Gastroesophageal sphincter (tissue), 4 donors: ENCODE data around the gene MAP1LC3A. TPM values are rescaled to one million over a fixed set of nuclear protein-coding genes. Genes with fewer than 3 reads are reported as not detected.

Experiments
- ATAC-seq: fragments of 150-250 bp; one replicate; pipeline ENCODE4 v1.9.1; 2016; ENCODE audit warnings: mild to moderate bottlenecking, moderate library complexity
- H3K27ac ChIP-seq, 4 donors: fragments of 200-600 bp; sonication (generic) in 3 of 4; 1 replicate in 3 of 4; 2 replicates in 1 of 4; pipeline ENCODE4 v1.5.1; 2016 to 2019
- H3K27me3 ChIP-seq: fragments of 200-600 bp; sonication (generic); one replicate; pipeline ENCODE4 v1.5.1; 2019
- H3K36me3 ChIP-seq, 2 donors: fragments of 200-600 bp; sonication (generic); one replicate each; pipeline ENCODE4 v1.5.1; 2019; ENCODE audit warnings: control low read depth in 1 of 2
- H3K4me1 ChIP-seq, 3 donors: fragments of 200-600 bp; sonication (generic); 1 replicate in 2 of 3; 2 replicates in 1 of 3; pipeline ENCODE4 v1.5.1; 2016 to 2019; ENCODE audit warnings: control low read depth in 2 of 3
- H3K4me3 ChIP-seq, 2 donors: fragments of 200-600 bp; sonication (generic); one replicate each; pipeline ENCODE4 v1.5.1; 2019; ENCODE audit warnings: mild to moderate bottlenecking in 1 of 2, moderate library complexity in 1 of 2
- H3K9me3 ChIP-seq, 3 donors: fragments of 200-600 bp; sonication (generic); one replicate each; pipeline ENCODE4 v1.5.1; 2017 to 2019; ENCODE audit warnings: control low read depth in 2 of 3
- CTCF ChIP-seq, 4 experiments: fragments of 200-600 bp in 2 of 4; fragments of 450-650 bp in 2 of 4; sonication (generic) in 1 of 4; IDR thresholded peaks; one replicate each; pipeline ENCODE4 v1.5.1; 2017 to 2019; ENCODE audit warnings: antibody characterized with exemption in 4 of 4, mild to moderate bottlenecking in 2 of 4, moderate library complexity in 2 of 4
- EP300 ChIP-seq: sonication (generic); formaldehyde crosslinking; IDR thresholded peaks from one replicate; pipeline ENCODE4 v1.6.1; 2017; ENCODE audit warnings: antibody characterized with exemption, mild to moderate bottlenecking
- POLR2A ChIP-seq, 2 donors: fragments of 450-650 bp; IDR thresholded peaks; one replicate each; pipeline ENCODE4 v1.6.1; 2017; ENCODE audit warnings: antibody characterized with exemption in 2 of 2, mild to moderate bottlenecking in 2 of 2, moderate library complexity in 1 of 2
- POLR2AphosphoS5 ChIP-seq: sonication (generic); formaldehyde crosslinking; IDR thresholded peaks from one replicate; pipeline ENCODE4 v1.6.1; 2017; ENCODE audit warnings: antibody characterized with exemption
- WGBS, 2 donors: methylation state at CpG; one replicate each; pipeline ENCODE4 v1.1.5; 2018; ENCODE audit warnings: low coverage in 1 of 2; 5-methylcytosine and 5-hydroxymethylcytosine counted together
- total RNA-seq, 4 donors: library from RNA; depleted of rRNA; stranded (reverse); fragments of >200 nt; gene quantifications; one replicate each; pipeline ENCODE4 v1.1.0, GENCODE V29; 2016

The MAP1LC3A gene
- total RNA-seq, 4 donors from 2014 or later = 96.0 to 134 (median 115) TPM

GRCh38 chr20:34543463-34544056, 15.0 kb upstream of the MAP1LC3A start:
- Histone ChIP-seq H3K27ac (no peak overlapping the region), H3K27me3 (no peaks in the 10 kb centered on the region), H3K4me1 (peaks cover 0 to 6% (median 0%) of the 10 kb centered on the region in 3 donors), H3K36me3 (peaks cover 0 to 41% of the 10 kb centered on the region in 2 donors), H3K9me3 (no peaks in the 10 kb centered on the region), H3K4me3 (no peak overlapping the region)
- no peak for TF ChIP-seq POLR2AphosphoS5
- TF ChIP-seq CTCF (IDR thresholded peaks at IDR 0.05) = no peak
- no peak for TF ChIP-seq POLR2A (IDR thresholded peaks at IDR 0.05)
- no peak for TF ChIP-seq EP300
- WGBS, 2 donors = 61 to 88% methylated on average over 4 of the region's 12 CpGs
- ATAC-seq = no peak

- Histone ChIP-seq H3K27ac (no peak overlapping the region), H3K4me3 (no peak overlapping the region)
- no peak for ATAC-seq
Observed at GRCh38 chr20:34544109-34544796, 14.3 kb upstream of the MAP1LC3A start.

GRCh38 chr20:34546751-34547181, 11.8 kb upstream of the MAP1LC3A start:
- ATAC-seq = no peak
- Histone ChIP-seq H3K27ac (no peak overlapping the region), H3K27me3 (no peaks in the 10 kb centered on the region), H3K36me3 (peaks cover 0 to 9% of the 10 kb centered on the region in 2 donors), H3K4me3 (no peak overlapping the region), H3K9me3 (no peaks in the 10 kb centered on the region), H3K4me1 (peaks cover 0 to 6% (median 0%) of the 10 kb centered on the region in 3 donors)
- 70 to 91% methylated on average over 4 to 11 of the region's 11 CpGs for WGBS, 2 donors
- TF ChIP-seq POLR2A (IDR thresholded peaks at IDR 0.05) = no peak
- no peak for TF ChIP-seq CTCF (IDR thresholded peaks at IDR 0.05)
- TF ChIP-seq POLR2AphosphoS5 = no peak
- no peak for TF ChIP-seq EP300

More at GRCh38 chr20:34544109-34544796, 14.3 kb upstream of the MAP1LC3A start:
- H3K4me1 ChIP-seq = peaks cover 0 to 6% (median 0%) of the 10 kb centered on the region in 3 donors
- H3K36me3 ChIP-seq = peaks cover 0 to 35% of the 10 kb centered on the region in 2 donors
- H3K9me3 ChIP-seq = no peaks in the 10 kb centered on the region
- TF ChIP-seq EP300 = no peak
- no peaks in the 10 kb centered on the region for H3K27me3 ChIP-seq
- 44 to 45% methylated on average over 3 to 11 of the region's 19 CpGs for WGBS, 2 donors

- H3K27ac ChIP-seq = no peak overlapping the region
- H3K4me1 ChIP-seq = peaks cover 0 to 6% (median 0%) of the 10 kb centered on the region in 3 donors
- ATAC-seq = no peak
- H3K36me3 ChIP-seq = no peaks in the 10 kb centered on the region
- TF ChIP-seq CTCF (IDR thresholded peaks at IDR 0.05) = no peak
- TF ChIP-seq EP300 = no peak
- no peak for TF ChIP-seq POLR2AphosphoS5
- no peak for TF ChIP-seq POLR2A (IDR thresholded peaks at IDR 0.05)
- no peaks in the 10 kb centered on the region for H3K9me3 ChIP-seq
- WGBS, 2 donors = 80 to 84% methylated on average over 6 to 17 of the region's 22 CpGs
- H3K4me3 ChIP-seq = no peak overlapping the region
- H3K27me3 ChIP-seq = no peaks in the 10 kb centered on the region
Observed at GRCh38 chr20:34547844-34548613, 10.5 kb upstream of the MAP1LC3A start.

GRCh38 chr20:34549291-34549928, 9.1 kb upstream of the MAP1LC3A start:
- H3K9me3 ChIP-seq = no peaks in the 10 kb centered on the region
- H3K27me3 ChIP-seq = no peaks in the 10 kb centered on the region
- H3K36me3 ChIP-seq = no peaks in the 10 kb centered on the region
- 44 to 59% methylated on average over 4 to 5 of the region's 20 CpGs for WGBS, 2 donors
- H3K27ac ChIP-seq = no peak overlapping the region
- no peak for ATAC-seq
- no peak for TF ChIP-seq POLR2AphosphoS5
- no peak overlapping the region for H3K4me3 ChIP-seq
- peaks cover 0 to 13% (median 0%) of the 10 kb centered on the region in 3 donors for H3K4me1 ChIP-seq
